ENCODE data around the gene DDX4. TPM values are rescaled to one million over a fixed set of nuclear protein-coding genes. Genes with fewer than 3 reads are reported as not detected.

Gene DDX4
- polyA plus RNA-seq, 3 donors = not detected

DNA sequence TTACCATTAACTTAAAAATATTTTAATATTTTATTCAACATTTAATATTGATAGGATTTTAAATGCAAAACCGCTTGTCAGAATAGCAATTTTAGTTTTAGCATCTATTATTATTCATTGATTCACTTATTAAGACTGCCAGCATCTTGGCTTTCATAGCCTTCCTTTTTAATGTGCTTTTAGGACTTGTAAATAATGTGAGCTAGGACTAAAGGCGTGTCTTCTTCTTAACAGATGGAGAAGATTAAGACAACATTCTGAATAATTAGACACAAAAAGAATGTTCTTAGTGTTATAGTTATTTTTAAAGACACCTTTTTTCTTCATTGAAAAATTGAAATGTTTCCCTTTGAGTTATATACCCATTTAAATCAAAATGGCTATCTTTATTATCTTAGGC, 120.2 kb downstream of the DDX4 start:
- Histone ChIP-seq H3K36me3 (replicated peaks in 1 of 2; ENCODE audit: control insufficient read depth in 1 of 2, insufficient read depth in 2 of 2, low read length in 2 of 2) (no peaks in the 10 kb centered on the region), H3K27me3 (ENCODE audit: control insufficient read depth in 2 of 2, insufficient read depth in 2 of 2, low read length in 2 of 2) (no peaks in the 10 kb centered on the region), H3K9me3 (replicated peaks in 1 of 2; ENCODE audit: control insufficient read depth in 1 of 2, insufficient read depth in 1 of 2, low read length in 2 of 2) (no peaks in the 10 kb centered on the region), H3K4me2 (replicated peaks; ENCODE audit: extremely low read depth, low read length, poor library complexity, severe bottlenecking) (no peak overlapping the region), H3K9ac (ENCODE audit: insufficient read depth, low read length, poor library complexity, severe bottlenecking) (no peak overlapping the region), H4K20me1 (ENCODE audit: insufficient read depth, low read length) (no peaks in the 10 kb centered on the region), H3K4me3 (replicated peaks in 1 of 3; ENCODE audit: low read depth in 2 of 3, low read length in 3 of 3) (no peak overlapping the region), H3K79me2 (ENCODE audit: insufficient read depth, low read length) (peaks cover 91% of the 10 kb centered on the region), H3K27ac (ENCODE audit: low read depth in 1 of 2, low read length in 2 of 2) (no peak overlapping the region), H3K4me1 (ENCODE audit: control insufficient read depth in 1 of 2, insufficient read depth in 2 of 2, low read length in 2 of 2) (peaks cover 67 to 78% of the 10 kb centered on the region in 2 donors), H2AFZ (ENCODE audit: insufficient read depth, low read depth, low read length, poor library complexity, severe bottlenecking) (no peak overlapping the region)
- TF ChIP-seq, protein P1, sequence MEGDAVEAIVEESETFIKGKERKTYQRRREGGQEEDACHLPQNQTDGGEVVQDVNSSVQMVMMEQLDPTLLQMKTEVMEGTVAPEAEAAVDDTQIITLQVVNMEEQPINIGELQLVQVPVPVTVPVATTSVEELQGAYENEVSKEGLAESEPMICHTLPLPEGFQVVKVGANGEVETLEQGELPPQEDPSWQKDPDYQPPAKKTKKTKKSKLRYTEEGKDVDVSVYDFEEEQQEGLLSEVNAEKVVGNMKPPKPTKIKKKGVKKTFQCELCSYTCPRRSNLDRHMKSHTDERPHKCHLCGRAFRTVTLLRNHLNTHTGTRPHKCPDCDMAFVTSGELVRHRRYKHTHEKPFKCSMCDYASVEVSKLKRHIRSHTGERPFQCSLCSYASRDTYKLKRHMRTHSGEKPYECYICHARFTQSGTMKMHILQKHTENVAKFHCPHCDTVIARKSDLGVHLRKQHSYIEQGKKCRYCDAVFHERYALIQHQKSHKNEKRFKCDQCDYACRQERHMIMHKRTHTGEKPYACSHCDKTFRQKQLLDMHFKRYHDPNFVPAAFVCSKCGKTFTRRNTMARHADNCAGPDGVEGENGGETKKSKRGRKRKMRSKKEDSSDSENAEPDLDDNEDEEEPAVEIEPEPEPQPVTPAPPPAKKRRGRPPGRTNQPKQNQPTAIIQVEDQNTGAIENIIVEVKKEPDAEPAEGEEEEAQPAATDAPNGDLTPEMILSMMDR (IDR thresholded peaks at IDR 0.05) = no peak
- peaks cover 69% of the 10 kb centered on the region for H3K4me1 Mint-ChIP-seq
- intact Hi-C loops (cut with micrococcal nuclease) = loop anchor here in 1 of 2 donors (5.0 kb wide), 1 partner anchor 44 kb away; no protein-coding TSS in a partner anchor
- no CpG with 5 or more reads among the region's 2 CpGs for WGBS (ENCODE audit: insufficient coverage)
- no peak for DNase-seq
- H3K9me3 Mint-ChIP-seq = peaks cover 0 to 5% (median 0%) of the 10 kb centered on the region in 7 donors
- peak overlapping the region in 1 of 7 donors; percentile 68 for H3K27ac Mint-ChIP-seq
- H3K4me3 Mint-ChIP-seq = no peak overlapping the region
- H3K27me3 Mint-ChIP-seq (ENCODE audit: low read depth in 3 of 3) = peaks cover 0 to 2% (median 0%) of the 10 kb centered on the region in 3 donors
- peaks cover 5 to 9% of the 10 kb centered on the region in 2 donors for H3K36me3 Mint-ChIP-seq

DNA sequence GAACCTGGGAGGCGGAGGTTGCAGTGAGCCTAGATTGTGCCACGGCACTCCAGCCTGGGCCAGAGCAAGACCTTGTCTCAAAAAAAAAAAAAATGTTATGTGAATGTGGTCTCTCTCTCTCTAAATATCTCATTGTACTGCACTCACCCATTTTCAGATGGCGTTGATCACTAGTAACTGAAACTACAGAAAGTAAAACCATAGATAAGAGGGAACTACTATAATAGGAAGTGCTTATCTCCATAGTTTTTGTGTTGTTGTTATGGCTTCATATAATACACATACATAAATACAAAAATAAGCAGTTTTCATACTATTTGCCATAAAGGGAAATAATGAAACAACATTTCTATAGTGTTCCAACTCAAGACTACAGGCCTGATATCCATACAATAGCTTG, 122.4 kb downstream of the DDX4 start:
- peak overlapping the region; percentile 90 to 97 (median 95) for H3K27ac Mint-ChIP-seq
- peak; percentile 16 to 67 (median 39) for DNase-seq
- Histone ChIP-seq H3K9ac (ENCODE audit: insufficient read depth, low read length, poor library complexity, severe bottlenecking) (no peak overlapping the region), H3K9me3 (replicated peaks in 1 of 2; ENCODE audit: control insufficient read depth in 1 of 2, insufficient read depth in 1 of 2, low read length in 2 of 2) (no peaks in the 10 kb centered on the region), H3K27me3 (ENCODE audit: control insufficient read depth in 2 of 2, insufficient read depth in 2 of 2, low read length in 2 of 2) (no peaks in the 10 kb centered on the region), H3K79me2 (ENCODE audit: insufficient read depth, low read length) (peaks cover 74% of the 10 kb centered on the region), H3K4me3 (replicated peaks in 1 of 3; ENCODE audit: low read depth in 2 of 3, low read length in 3 of 3) (peak overlapping the region in 1 of 3 experiments; percentile 9), H4K20me1 (ENCODE audit: insufficient read depth, low read length) (no peaks in the 10 kb centered on the region), H3K4me2 (replicated peaks; ENCODE audit: extremely low read depth, low read length, poor library complexity, severe bottlenecking) (peak overlapping the region; percentile 32), H3K4me1 (ENCODE audit: control insufficient read depth in 1 of 2, insufficient read depth in 2 of 2, low read length in 2 of 2) (peaks cover 59 to 71% of the 10 kb centered on the region in 2 donors), H3K27ac (ENCODE audit: low read depth in 1 of 2, low read length in 2 of 2) (peak overlapping the region; percentile 72 to 83), H3K36me3 (replicated peaks in 1 of 2; ENCODE audit: control insufficient read depth in 1 of 2, insufficient read depth in 2 of 2, low read length in 2 of 2) (no peaks in the 10 kb centered on the region), H2AFZ (ENCODE audit: insufficient read depth, low read depth, low read length, poor library complexity, severe bottlenecking) (no peak overlapping the region)
- peaks cover 5 to 9% of the 10 kb centered on the region in 2 donors for H3K36me3 Mint-ChIP-seq
- H3K9me3 Mint-ChIP-seq = peaks cover 0 to 5% (median 0%) of the 10 kb centered on the region in 7 donors
- no CpG with 5 or more reads among the region's 3 CpGs for WGBS (ENCODE audit: insufficient coverage)
- intact Hi-C loops (cut with micrococcal nuclease) = loop anchor here in 1 of 2 donors (5.0 kb wide), 1 partner anchor 42 kb away; no protein-coding TSS in a partner anchor
- H3K4me3 Mint-ChIP-seq = peak overlapping the region; percentile 57 to 60
- TF ChIP-seq, protein P1 (IDR thresholded peaks at IDR 0.05) = no peak
- peaks cover 0 to 2% (median 0%) of the 10 kb centered on the region in 3 donors for H3K27me3 Mint-ChIP-seq (ENCODE audit: low read depth in 3 of 3)
- H3K4me1 Mint-ChIP-seq = peaks cover 53% of the 10 kb centered on the region
